ENCODE results near the gene SLC1A2. TPM values are rescaled to one million over a fixed set of nuclear protein-coding genes. Genes with fewer than 3 reads are reported as not detected.

The SLC1A2 gene
- total RNA-seq, 4 donors from 2014 or later: 0.05 to 1.2 (median 0.54) TPM

DNA sequence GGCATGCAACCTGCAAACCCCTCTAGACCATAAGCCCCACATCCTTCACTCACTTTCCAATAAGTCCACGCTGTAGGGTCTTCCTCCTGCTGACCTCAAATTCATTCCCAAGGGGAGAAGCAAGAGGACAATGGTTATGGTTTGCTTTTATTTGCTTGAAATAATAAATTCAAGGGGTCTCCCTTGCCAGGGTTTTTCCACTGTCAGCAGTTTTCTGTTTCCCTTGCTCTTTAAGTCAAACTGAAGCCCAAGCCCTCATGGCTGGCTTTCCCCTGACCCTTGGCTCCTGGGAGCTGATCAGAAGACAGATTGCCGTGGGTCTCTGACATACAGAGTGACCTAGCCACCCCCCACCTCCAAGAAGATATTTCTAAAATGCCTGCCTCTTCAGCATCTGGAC, 3.9 kb downstream of the SLC1A2 start:
- no peak for DNase-seq
- Histone ChIP-seq H3K4me1 (peaks cover 6 to 24% of the 10 kb centered on the region in 2 donors), H3K9me3 (no peaks in the 10 kb centered on the region), H3K36me3 (no peaks in the 10 kb centered on the region), H3K4me3 (replicated peaks in 1 of 3) (no peak overlapping the region), H3K27me3 (no peaks in the 10 kb centered on the region), H3K27ac (no peak overlapping the region)
- intact Hi-C loops (cut with DNase I): no loop called here
- 75 to 77% methylated on average over 2 of the region's 2 CpGs for WGBS, 2 donors
- no peak for TF ChIP-seq POLR2A (IDR thresholded peaks at IDR 0.05)
- TF ChIP-seq, protein P1, sequence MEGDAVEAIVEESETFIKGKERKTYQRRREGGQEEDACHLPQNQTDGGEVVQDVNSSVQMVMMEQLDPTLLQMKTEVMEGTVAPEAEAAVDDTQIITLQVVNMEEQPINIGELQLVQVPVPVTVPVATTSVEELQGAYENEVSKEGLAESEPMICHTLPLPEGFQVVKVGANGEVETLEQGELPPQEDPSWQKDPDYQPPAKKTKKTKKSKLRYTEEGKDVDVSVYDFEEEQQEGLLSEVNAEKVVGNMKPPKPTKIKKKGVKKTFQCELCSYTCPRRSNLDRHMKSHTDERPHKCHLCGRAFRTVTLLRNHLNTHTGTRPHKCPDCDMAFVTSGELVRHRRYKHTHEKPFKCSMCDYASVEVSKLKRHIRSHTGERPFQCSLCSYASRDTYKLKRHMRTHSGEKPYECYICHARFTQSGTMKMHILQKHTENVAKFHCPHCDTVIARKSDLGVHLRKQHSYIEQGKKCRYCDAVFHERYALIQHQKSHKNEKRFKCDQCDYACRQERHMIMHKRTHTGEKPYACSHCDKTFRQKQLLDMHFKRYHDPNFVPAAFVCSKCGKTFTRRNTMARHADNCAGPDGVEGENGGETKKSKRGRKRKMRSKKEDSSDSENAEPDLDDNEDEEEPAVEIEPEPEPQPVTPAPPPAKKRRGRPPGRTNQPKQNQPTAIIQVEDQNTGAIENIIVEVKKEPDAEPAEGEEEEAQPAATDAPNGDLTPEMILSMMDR (IDR thresholded peaks at IDR 0.05): no peak

DNA sequence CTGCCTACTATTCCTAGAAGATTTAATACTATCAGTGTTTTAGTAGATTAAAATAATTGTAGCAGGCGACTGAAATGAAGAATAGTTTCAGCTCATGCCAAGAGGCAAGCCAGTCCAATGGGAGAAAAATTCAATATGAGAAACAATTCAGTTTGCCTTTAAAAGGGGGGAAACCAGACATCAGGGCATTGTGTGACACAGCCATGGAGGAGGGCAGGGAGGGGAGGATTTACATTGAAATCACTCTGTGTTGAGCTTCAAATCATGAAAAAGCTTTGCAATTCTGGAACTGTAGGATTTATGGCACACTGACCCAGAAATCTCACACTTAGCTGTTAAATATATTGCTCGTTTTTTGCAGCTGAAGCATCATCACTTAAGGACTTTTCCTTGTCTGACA, 4.6 kb downstream of the SLC1A2 start:
- Histone ChIP-seq H3K36me3 (no peaks in the 10 kb centered on the region), H3K4me1 (peaks cover 5 to 17% of the 10 kb centered on the region in 2 donors), H3K4me3 (replicated peaks in 1 of 3) (no peak overlapping the region), H3K27ac (no peak overlapping the region), H3K9me3 (no peaks in the 10 kb centered on the region), H3K27me3 (no peaks in the 10 kb centered on the region)
- 60 to 70% methylated on average over 2 of the region's 2 CpGs for WGBS, 2 donors
- intact Hi-C loops (cut with DNase I): no loop called here
- DNase-seq: no peak
- TF ChIP-seq POLR2A (IDR thresholded peaks at IDR 0.05): no peak
- TF ChIP-seq, protein P1 (IDR thresholded peaks at IDR 0.05): no peak

DNA sequence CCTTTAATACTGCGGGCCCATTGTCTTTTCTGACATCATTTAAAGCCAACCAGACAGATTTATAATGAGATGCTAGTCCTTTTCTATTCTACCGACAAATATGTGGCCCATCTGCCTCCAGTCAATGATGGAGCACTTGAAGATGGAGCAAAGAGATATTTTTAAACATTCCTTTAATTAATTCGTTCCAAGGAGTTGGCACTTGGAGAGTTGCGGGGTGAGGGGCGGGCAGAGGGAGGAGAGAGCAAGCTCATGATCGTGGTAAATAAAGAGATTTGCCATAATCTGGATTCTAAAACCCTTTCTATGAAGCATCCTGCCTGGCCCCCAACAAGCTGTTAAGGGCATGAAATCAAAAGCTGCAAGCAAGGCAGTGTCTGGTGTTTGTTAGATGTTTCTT, 5.0 kb downstream of the SLC1A2 start:
- Histone ChIP-seq H3K27ac (no peak overlapping the region), H3K27me3 (no peaks in the 10 kb centered on the region), H3K36me3 (no peaks in the 10 kb centered on the region), H3K4me1 (peaks cover under 1 to 12% of the 10 kb centered on the region in 2 donors), H3K4me3 (replicated peaks in 1 of 3) (no peak overlapping the region), H3K9me3 (no peaks in the 10 kb centered on the region)
- no peak for DNase-seq
- WGBS, 2 donors: 76 to 85% methylated on average over 6 of the region's 6 CpGs
- no peak for TF ChIP-seq POLR2A (IDR thresholded peaks at IDR 0.05)
- TF ChIP-seq, protein P1 (IDR thresholded peaks at IDR 0.05): no peak
- intact Hi-C loops (cut with DNase I): no loop called here

DNA sequence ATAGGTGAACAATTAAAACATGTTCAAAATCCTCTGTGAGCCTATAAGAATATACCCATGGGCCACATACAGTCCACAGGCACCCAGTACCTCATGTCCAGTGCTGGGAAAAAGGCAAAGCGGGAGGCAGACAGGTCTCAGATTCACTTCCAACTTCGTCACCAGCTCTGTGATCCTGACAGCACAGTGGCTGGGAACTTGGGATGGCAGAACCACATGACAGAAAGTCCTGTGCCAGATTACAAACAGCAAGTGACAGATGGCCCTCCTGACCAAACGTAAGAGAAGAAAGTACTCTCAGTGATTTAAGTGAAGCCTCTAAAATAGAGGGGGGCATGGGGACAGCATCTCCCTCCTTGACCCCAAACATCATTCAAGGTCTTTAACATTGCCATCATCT, 5.8 kb downstream of the SLC1A2 start:
- no peak overlapping the region for H3K4me3 ChIP-seq (replicated peaks in 1 of 3)
- DNase-seq: no peak

DNA sequence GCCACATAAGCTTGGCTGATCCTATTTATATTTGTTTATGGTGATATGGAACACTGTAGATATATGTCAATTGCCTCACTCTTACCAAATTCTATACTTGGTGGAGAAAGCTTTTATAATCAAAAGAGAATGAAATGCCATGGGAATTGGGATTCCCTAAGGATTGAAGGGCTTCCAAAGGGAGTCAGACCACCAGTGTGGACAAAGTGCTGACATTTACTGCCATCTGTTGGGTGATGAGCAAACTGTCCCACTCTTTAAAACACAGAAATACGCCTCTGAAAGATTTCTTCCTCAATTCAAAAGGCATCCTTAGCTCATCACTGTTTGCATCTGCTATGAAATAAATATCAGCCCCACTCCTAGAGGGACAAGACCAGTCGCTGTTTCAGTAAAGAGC, 7.1 kb downstream of the SLC1A2 start:
- no peaks in the 10 kb centered on the region for H3K9me3 ChIP-seq
- 58 to 80% methylated on average over 2 of the region's 2 CpGs for WGBS, 2 donors
- H3K27ac ChIP-seq: no peak overlapping the region
- TF ChIP-seq, protein P1 (IDR thresholded peaks at IDR 0.05): peak in 2 of 6 experiments; percentile 23 to 29
- no peak for TF ChIP-seq POLR2A (IDR thresholded peaks at IDR 0.05)
- DNase-seq: no peak
- intact Hi-C loops (cut with DNase I): no loop called here
- H3K27me3 ChIP-seq: no peaks in the 10 kb centered on the region
- no peaks in the 10 kb centered on the region for H3K36me3 ChIP-seq
- H3K4me1 ChIP-seq: no peaks in the 10 kb centered on the region
- no peak overlapping the region for H3K4me3 ChIP-seq (replicated peaks in 1 of 3)

More for the DNA sequence above, 5.8 kb downstream of the SLC1A2 start:
- Histone ChIP-seq H3K9me3 (no peaks in the 10 kb centered on the region), H3K27ac (no peak overlapping the region), H3K36me3 (no peaks in the 10 kb centered on the region), H3K27me3 (no peaks in the 10 kb centered on the region), H3K4me1 (peaks cover 0 to 5% of the 10 kb centered on the region in 2 donors)
- WGBS, 2 donors: 86 to 98% methylated on average over 3 of the region's 3 CpGs
- TF ChIP-seq, protein P1 (IDR thresholded peaks at IDR 0.05): no peak
- intact Hi-C loops (cut with DNase I): no loop called here

All from thyroid gland (tissue), 4 donors.